Activated CD8-positive, alpha-beta memory T cell treated with anti-CD3 and anti-CD28 coated beads for 36 hours (primary cell): ENCODE results near the gene AP1M1. TPM values are rescaled to one million over a fixed set of nuclear protein-coding genes. Genes with fewer than 3 reads are reported as not detected.
"Not testable (repeated sequence)": the region's sequence is repeated elsewhere in the genome, so short reads cannot be mapped to it uniquely, and the experiment has no call there.

ENCODE experiments used
- CTCF ChIA-PET: fragments of 350-600 bp; sonication (Branson Sonifier 250); formaldehyde crosslinking; loops from one replicate; lab custom pipeline; 2021; ENCODE audit warnings: antibody characterized with exemption; lab: Charles Lee
- POLR2A ChIA-PET: fragments of 350-600 bp; sonication (Branson Sonifier 250); formaldehyde crosslinking; loops from one replicate; lab custom pipeline; 2021; ENCODE audit warnings: antibody characterized with exemption; lab: Charles Lee
- total RNA-seq, 2 experiments: library from RNA; stranded (reverse); gene quantifications; one replicate each; pipeline ENCODE4 v1.2.3, GENCODE V29; 2021

Gene AP1M1
- total RNA-seq, 2 experiments from 2014 or later = 107 to 109 TPM

DNA sequence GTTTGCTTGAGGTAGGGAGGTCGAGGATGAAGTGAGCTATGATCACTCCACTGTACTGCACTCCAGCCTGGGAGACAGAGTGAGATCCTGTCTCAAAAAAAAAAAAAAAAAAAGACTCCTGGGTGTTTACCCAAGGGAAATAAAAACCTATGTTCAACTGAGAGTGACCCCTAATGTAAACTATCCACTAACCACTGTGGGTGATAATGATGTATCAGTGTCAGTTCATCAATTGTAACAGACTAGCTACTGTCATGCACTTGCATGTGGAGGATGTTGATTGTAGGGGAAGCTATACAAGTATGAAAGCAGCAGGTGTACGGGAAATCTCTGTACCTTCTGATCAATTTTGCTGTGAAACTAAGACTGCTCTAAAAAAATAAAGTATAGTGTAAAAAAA is 21.8 kb upstream of the AP1M1 start:
- POLR2A ChIA-PET = interaction anchor here (0.6 kb wide), 1 partner anchor 25 kb away, joined by 4 read pairs; no protein-coding TSS in a partner anchor
- CTCF ChIA-PET = no interaction called here

DNA sequence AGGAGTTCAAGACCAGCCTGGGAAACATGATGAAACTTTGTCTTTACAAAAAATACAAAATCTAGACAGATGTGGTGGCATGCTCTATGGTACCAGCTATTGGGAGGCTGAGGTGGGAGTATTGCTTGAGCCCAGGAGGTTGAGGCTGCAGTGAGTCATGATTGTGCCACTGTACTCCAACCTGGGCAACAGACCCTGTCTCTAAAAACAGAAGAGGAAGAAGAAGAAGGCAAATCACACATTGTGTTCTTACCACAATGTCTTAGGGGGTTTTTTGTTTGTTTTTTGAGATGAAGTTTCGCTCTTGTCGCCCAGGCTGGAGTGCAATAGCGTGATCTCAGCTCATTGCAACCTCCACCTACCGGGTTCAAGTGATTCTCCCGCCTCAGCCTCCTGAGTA is 18.8 kb upstream of the AP1M1 start:
- POLR2A ChIA-PET, CTCF ChIA-PET: not testable (repeated sequence)

DNA sequence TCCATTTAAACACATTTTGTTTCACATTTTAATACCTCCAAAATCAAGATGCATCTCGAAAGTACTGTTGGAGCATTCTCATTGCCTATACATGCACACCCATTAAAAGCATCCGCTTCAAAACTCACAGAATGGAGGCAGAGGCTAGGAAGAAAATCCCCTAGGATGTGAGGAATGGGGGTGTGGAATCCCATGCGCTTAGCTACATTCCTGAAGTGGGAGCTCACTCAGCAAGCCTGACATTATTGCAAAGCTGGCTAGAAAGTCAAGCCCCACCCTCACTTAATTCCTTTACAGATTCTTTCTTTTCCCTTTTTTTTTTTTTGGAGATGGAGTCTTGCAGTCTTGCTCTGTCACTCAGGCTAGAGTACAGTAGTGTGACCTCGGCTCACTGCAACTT is 17.1 kb upstream of the AP1M1 start:
- ChIA-PET POLR2A (no interaction called here), CTCF (interaction anchor here (0.7 to 2.1 kb wide), 4 partner anchors 37 to 192 kb away, joined by 3 to 8 read pairs (median 4); partner anchors contain the start of genes HSH2D and RAB8A)

DNA sequence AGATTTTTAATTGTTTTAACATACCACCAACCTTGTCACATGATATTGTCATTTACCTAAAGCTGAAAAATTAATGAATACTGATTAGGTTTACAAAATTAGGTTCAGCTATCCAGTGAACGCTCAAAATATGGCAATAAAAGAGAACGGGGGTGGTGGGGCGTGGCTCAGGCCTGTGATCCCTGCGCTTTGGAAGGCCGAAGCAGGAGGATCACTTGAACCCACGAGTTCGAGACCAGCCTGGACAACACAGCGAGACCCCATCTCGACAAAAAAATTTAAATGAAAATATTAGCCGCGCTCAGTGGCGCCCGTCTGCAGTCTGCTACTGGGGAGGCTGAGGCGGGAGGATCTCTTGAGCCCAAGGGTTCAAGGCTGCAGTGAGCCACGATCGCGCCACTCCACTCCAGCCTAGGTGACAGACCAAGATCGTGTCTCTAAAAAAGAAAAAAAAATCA is 13.0 kb upstream of the AP1M1 start:
- ChIA-PET CTCF (interaction anchor here (0.6 to 3.4 kb wide), 15 partner anchors 10 to 340 kb away, joined by 3 to 20 read pairs (median 4); partner anchors contain the start of genes AP1M1 and HSH2D), POLR2A (interaction anchor here (0.6 to 1.5 kb wide), 4 partner anchors 13 to 403 kb away, joined by 3 to 6 read pairs (median 4); partner anchors contain the start of gene AP1M1)

DNA sequence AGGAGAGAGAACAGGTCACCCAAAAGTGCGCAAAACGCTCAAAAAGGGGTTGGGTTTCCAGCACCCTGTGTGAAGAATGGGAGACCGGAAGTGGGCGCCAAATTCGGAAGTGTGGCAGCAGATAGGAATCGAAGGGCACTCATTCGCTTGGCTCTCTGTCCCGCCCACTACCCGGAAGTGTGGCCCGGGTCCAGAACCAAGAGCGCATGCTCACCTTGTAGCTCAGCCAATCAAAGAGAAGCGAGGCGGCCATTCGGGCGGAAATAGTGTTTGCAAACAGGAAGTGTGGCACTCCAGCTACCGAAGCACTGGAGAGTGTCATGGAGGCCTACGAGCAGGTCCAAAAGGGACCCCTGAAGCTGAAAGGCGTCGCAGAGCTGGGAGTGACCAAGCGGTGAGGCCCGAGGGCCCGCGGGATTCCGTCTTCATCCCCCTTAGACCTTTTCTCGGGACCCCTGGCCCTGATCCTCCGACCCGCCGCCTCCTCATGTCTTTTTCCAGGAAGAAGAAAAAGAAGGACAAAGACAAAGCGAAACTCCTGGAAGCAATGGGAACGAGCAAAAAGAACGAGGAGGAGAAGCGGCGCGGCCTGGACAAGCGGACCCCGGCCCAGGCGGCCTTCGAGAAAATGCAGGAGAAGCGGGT is 12.5 kb upstream of the AP1M1 start, which contains the start of gene FAM32A:
TSS of gene FAM32A (plus strand) at position 288 of the 645 bp plus-strand sequence. CDS start at position 321, 33 bp downstream.
- ChIA-PET POLR2A (interaction anchor here (0.6 to 1.5 kb wide), 5 partner anchors 12 to 402 kb away, joined by 3 to 6 read pairs (median 3); partner anchors contain the start of gene AP1M1), CTCF (interaction anchor here (0.6 to 3.4 kb wide), 19 partner anchors 10 to 341 kb away, joined by 3 to 20 read pairs (median 4); partner anchors contain the start of genes AP1M1 and HSH2D)

DNA sequence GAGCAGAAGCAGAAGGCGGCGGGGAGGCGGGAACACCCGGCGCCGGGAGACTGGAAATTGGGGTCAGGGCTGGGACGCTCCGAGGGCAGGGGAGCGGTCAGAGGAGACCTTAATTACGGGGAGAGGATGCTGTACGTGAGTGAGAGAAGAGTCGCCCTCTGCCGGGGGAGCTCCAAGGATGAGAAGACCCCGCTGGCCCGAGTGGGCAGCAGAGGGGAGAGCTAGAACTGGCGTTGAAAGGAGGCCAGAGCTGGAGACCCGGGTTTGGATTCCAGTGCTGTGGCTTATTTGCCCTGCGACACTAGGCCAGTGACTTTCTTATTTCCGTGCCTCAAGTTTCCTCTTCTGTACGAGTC is 12.0 kb upstream of the AP1M1 start:
- CTCF ChIA-PET = interaction anchor here (0.6 to 3.4 kb wide), 18 partner anchors 9 to 342 kb away, joined by 3 to 20 read pairs (median 4); partner anchors contain the start of genes AP1M1 and HSH2D
- POLR2A ChIA-PET = interaction anchor here (0.9 to 1.5 kb wide), 4 partner anchors 12 to 341 kb away, joined by 3 to 6 read pairs (median 3); partner anchors contain the start of gene AP1M1

DNA sequence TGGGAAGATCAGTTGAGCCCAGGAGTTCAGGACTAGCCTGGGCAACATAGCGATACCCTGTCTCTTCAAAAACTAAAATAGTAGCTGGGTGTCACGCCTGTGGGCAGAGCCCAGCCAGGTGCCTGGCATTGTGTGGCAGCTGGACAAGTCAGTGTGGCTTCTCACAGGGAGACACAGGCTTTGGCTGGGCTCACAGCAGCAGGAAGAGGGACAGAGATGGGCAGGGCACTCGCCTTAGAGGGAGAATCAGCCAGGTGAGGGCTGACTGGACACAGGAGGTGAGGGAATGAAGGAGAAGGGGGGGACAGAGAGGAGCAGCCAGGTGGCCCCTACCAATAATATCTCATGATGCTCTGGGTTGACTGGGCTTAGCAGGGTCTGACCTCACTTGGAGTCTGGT is 9.2 kb upstream of the AP1M1 start:
- ChIA-PET POLR2A (interaction anchor here (0.6 to 0.8 kb wide), 2 partner anchors 114 to 943 kb away, joined by 3 read pairs; no protein-coding TSS in a partner anchor), CTCF (interaction anchor here (0.6 to 1.3 kb wide), 2 partner anchors 122 to 1611 kb away, joined by 3 to 5 read pairs; no protein-coding TSS in a partner anchor)

DNA sequence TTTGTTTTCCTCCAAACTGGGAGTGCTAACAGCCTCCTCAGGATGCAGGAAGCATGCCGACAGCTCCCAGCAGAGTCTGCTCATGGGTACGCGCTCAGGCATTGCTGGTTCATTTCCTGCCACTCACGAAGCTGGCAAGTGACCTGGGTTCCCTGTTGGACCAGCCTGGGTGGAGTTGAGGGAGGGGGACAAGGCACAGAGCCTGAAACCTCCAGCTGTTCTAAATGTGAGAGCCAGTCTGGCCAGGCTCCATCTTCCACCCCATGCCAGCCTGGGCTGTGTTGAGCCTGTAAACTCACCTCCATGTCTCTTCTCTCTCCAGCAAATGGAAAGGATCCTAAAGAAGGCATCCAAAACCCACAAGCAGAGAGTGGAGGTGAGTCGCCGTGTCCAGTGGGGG is 7.5 kb upstream of the AP1M1 start:
- POLR2A ChIA-PET = interaction anchor here (0.7 kb wide), 1 partner anchor 153 kb away, joined by 3 read pairs; no protein-coding TSS in a partner anchor
- CTCF ChIA-PET = interaction anchor here (0.6 to 0.7 kb wide), 2 partner anchors 109 to 196 kb away, joined by 3 read pairs; no protein-coding TSS in a partner anchor

DNA sequence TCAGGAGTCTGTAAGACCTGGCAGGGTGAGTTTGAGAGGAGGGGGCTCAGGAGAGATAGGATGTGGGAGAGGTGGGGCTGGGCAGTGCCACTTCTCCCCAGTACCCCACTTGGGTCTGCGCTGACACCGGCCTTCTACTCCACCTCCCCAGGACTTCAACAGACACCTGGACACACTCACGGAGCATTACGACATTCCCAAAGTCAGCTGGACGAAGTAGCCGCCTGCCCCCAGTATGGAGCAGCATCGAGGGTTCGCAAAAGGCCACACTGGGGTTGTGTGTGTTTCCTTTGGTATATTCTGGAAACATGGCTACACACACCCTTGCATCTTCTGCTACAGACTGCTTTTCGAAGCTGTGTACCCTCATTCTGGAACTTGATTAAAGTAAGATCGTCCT is 7.0 kb upstream of the AP1M1 start:
- ChIA-PET CTCF (interaction anchor here (0.7 kb wide), 1 partner anchor 195 kb away, joined by 3 read pairs; no protein-coding TSS in a partner anchor), POLR2A (no interaction called here)

DNA sequence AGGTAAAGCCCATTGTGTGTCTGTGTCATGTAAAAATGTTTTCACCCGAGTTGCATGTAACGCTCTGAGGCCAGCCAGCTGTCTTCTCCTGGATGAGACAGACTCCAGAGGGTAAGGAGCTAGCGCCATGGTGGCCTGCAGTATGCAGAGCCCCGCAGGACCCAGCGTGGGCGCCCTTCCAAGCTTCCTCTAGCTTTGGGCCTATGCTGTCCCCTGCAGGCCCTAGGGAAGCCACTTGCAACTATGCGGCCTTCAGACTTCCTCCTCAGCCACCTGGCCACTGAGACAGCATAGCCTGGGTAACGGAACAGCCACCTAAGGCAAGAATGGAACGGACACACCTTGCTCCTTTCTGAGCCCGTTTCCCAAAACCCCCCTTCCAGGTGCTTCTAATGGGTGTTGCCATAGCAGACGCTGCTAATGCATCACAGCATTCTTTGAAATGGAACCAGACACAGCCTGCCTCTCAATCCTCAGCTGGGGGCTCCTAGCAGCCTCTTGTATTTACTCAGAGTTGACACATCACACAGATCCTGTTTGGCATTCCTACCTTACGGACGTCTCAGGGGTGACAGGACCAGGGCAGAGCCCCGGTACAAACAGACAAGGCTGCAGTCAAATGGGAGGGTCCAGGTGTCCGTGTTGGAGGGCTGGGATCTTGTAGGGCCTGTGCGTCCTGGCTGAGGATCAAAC is 6.3 kb upstream of the AP1M1 start:
- ChIA-PET CTCF (no interaction called here), POLR2A (no interaction called here)

DNA sequence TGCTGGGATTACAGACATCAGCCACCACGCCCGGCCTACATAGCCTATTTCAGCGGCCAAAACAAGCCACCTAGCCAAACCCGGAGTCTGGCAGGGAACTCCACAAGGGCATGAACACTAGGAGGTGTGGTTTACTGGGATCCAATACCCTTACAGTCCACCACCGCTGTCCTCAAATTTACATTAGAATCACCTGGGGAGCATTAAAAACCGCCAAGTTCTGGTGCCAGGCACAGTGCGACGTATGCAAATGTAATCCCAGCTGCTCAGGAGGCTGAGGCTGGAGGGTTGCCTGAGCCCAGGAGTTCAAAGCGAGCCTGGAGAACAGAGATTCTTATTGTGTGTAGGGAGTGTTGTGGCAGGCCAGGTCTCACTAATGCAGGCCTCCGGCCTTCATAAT is 4.2 kb upstream of the AP1M1 start:
- ChIA-PET CTCF (interaction anchor here (0.7 kb wide), 1 partner anchor 968 kb away, joined by 4 read pairs; no protein-coding TSS in a partner anchor), POLR2A (no interaction called here)

DNA sequence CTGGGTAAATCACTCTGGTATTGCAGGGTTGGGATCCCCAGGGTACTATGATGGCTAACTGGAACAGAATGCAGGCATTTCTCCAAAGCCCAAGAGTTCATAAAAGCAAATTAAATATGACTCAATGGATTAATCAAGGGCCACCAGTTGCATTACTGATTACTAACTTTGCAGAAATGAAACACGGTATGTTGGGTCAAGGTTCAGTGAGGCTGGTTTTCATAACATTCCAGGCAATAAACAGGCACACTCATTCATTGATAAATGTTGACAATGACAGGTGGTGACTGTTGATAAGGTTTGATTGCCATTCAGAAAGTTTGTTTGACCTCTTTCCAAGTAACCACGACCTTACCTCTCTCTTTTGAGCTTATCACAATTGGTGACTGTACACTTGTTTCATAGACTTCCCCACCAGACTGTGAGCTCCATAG is 506 bp upstream of the AP1M1 start:
- ChIA-PET CTCF (interaction anchor here (0.7 to 1.5 kb wide), 5 partner anchors 11 to 186 kb away, joined by 3 to 7 read pairs (median 4); partner anchors contain the start of gene FAM32A), POLR2A (interaction anchor here (0.6 to 1.1 kb wide), 3 partner anchors 12 to 166 kb away, joined by 4 to 6 read pairs (median 4); partner anchors contain the start of gene FAM32A)

DNA sequence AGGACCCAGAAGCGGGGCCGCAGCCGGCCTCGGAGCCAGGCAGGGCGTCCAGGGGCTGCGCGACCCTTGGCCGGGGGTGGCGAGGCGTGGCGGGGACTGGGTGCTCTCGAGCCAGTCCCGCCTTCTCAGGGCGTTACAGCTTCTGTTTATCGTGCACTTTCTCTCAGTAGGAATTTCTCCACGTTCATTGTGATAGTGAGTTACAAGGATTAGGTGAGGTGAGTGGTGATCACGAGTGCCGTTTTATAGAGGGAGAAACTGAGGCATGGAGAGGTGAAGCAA is 600 bp downstream of the AP1M1 start:
- ChIA-PET POLR2A (interaction anchor here (0.6 to 1.1 kb wide), 3 partner anchors 9 to 20 kb away, joined by 4 to 6 read pairs (median 4); partner anchors contain the start of gene FAM32A), CTCF (interaction anchor here (1.1 to 1.5 kb wide), 2 partner anchors 13 to 185 kb away, joined by 4 read pairs; partner anchors contain the start of gene FAM32A)

DNA sequence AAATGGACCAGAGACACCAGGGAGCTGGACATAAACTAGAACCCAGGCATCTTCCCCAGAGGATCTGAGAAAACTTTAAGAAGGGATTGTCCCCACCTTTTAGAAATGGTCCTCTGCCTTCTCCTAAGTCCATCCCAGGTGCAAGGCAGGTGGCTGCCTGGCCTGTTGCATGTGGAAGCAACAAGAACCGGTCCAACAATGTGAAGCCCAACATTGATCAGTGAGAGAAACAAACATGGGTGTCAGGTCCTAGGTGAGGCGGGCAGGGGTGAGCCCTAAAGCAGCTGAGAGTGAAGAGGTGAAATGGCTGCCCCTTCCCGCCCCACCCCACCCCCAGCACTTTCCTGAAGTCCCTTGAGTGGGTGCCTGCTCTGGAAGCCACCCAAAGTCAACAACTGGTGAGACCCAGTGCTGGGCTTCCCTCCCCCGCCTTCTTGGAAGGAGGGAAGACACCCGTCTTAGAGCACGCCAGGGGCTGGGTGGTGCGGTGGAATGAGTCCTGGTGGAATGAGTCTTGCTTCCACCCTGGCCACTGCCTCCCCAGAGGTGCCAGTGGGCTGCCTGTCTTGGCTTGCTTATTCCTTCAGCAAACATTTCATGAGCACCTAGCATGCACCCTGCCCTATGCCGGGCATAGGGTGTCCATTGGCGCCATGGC is 1.7 kb downstream of the AP1M1 start:
- CTCF ChIA-PET = interaction anchor here (1.1 kb wide), 1 partner anchor 14 kb away, joined by 4 read pairs; the partner anchor contains the start of gene FAM32A
- POLR2A ChIA-PET = no interaction called here

DNA sequence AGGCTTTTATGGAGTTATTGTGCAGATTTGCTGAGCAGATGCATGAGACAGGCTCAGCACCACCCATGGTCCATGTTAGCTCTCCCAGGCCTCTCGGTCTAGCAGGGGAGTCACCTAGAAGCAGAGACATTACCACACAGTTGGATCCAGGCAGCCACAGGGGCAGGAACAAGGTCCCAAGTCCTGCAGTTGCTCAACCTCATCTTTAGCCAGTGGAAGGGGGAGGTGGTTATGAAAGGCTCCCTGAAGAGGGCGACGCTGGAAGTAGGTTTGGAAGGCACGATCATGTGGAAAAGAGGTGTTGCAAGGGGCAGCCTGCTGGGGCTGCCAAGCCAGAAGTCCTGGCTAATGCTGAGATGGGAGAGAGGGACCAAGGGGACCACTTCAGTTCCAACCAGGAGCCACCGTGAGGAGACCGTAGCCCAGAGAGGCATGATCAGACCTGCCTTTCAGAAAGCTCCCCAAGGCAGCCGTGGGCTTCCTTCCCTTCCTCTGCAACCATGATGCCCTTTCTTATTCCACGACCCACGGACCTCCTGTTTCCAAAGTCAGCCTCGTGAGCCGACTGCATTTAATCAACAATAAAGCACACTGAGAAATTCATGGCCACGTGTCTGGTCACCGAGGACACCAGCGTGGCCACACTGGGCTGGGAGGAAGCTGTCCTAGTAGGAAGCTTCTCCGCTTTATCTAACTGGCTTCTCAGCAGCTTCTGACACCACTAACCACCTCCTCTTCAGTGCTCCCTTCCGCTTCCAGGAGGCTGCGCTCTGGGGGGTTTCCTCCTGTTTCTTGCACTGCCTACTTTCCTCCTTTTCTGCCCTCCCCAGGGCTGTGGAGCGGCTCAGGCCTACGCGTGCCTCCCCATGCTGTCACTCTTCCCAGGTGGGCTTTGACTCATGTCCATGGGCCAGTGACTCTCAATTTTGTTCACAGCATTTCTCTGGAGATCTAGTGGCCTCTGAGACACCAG is 2.6 kb downstream of the AP1M1 start:
- ChIA-PET CTCF (no interaction called here), POLR2A (no interaction called here)

DNA sequence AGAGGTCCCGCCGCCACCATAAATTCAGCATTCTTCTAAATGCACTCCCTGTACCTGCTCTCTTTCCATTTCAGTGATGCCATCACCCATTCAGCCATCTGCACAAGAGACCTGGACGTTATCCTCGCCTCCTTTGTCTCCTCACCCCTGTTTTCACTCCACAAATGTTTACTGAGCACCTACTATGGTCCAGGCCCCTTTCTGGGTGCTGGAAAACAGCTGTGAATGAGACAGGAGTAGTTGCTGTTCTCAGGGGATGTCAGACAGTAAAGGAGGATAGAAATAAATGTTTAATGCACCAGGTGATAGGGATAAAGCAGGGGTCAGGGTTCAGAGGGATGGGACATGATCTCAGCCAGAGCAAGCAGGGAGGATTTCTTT is 3.3 kb downstream of the AP1M1 start:
- ChIA-PET POLR2A (interaction anchor here (0.7 kb wide), 1 partner anchor 25 kb away, joined by 4 read pairs; no protein-coding TSS in a partner anchor), CTCF (no interaction called here)
